ENCODE results near the gene SPSB2.

GRCh38 chr12:6883252-6883651 is 10.1 kb upstream of the SPSB2 start:
- TF ChIP-seq CTCF (IDR thresholded peaks at IDR 0.05 in 8 of 11, conservative IDR thresholded peaks at IDR 0.05 in 3 of 11) (no peak), POLR2AphosphoS5 (IDR thresholded peaks at IDR 0.05) (no peak)

All from spleen (tissue), 7 donors.